GM12865 (cell line): Measurements from ENCODE around the gene TFR2.

Experiments
- DNase-seq: peaks from one replicate; pipeline ENCODE4 v3.0.0; 2010; ENCODE audit warnings: low read depth
- H3K4me3 ChIP-seq: 2 replicates; pipeline ENCODE4 v1.5.1; 2011; ENCODE audit warnings: mild to moderate bottlenecking, low read depth, low read length, control low read depth
- CTCF ChIP-seq: IDR thresholded peaks from 2 replicates; pipeline ENCODE4 v1.5.1; 2011; ENCODE audit warnings: low read length, control low read depth, low read depth, inconsistent platforms; ENCODE audit not compliant: insufficient read depth; ENCODE audit errors: missing control alignments

Gene TFR2

GRCh38 chr7:100588438-100588837, 52.9 kb downstream of the TFR2 start:
- H3K4me3 ChIP-seq, result no peak overlapping the region
- DNase-seq, result peak; percentile 46
- TF ChIP-seq CTCF, result peak; percentile 47

GRCh38 chr7:100586266-100587025, 54.9 kb downstream of the TFR2 start, which contains the start of gene FBXO24:
TSS of gene FBXO24 (plus strand) at chr7:100586328. CDS start at chr7:100586626, 298 bp downstream.
- TF ChIP-seq CTCF, result no peak
- peak within 1 kb of the TSS; percentile 93 for H3K4me3 ChIP-seq
- peak; percentile 100 for DNase-seq

DNA sequence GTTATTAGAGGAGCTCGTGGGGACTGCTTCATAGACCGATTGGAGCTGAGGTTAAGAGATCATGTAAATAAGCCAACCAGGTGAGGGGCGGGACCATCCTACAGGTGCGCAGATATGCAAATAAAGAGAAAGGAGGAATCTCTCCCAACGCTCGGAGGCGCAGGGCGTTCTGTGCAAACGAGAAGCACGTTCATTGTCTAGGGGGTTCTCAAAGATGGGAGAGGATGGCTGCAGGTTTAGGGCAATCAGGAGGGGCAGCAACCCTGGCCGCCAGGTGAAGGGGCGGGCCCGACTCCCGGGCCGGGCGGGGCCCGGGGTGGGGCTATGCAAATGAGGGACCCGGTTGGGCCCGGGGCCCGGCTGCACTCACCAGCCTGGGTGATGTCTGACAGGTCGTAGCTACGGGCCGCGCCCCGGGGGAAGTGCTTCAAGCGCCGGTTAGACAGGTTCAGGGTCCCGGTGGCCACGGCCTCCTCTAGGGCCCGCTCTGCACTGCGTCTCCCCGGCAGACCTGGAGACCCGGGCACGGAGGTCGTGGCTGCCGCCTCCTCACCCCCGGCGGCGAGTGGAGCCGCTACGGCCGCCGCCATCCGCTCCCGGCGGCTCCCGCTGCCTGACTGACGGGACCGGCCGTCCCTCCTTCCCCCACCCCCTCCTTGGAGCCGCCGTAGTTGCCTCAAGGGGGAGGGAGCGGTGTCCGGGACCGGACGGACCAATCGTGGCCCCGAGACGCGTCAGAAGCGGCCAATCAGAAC, 55.7 kb downstream of the TFR2 start, which contains the start of gene LRCH4:
LRCH4 (minus strand) TSS at position 619 of the 755 bp plus-strand sequence; CDS start at position 590, 29 bp downstream.
- no peak for TF ChIP-seq CTCF

GRCh38 chr7:100584683-100585510, 56.5 kb downstream of the TFR2 start:
- H3K4me3 ChIP-seq, result peak overlapping the region; percentile 93
- no peak for TF ChIP-seq CTCF
- DNase-seq, result no peak

More for the DNA sequence above, 55.7 kb downstream of the TFR2 start, which contains the start of gene LRCH4:
- peak within 1 kb of the TSS; percentile 93 for H3K4me3 ChIP-seq
- DNase-seq, result peak; percentile 65

GRCh38 chr7:100584054-100584682, 57.2 kb downstream of the TFR2 start:
- peak; percentile 20 for DNase-seq
- TF ChIP-seq CTCF, result no peak
- peak overlapping the region; percentile 93 for H3K4me3 ChIP-seq

DNA sequence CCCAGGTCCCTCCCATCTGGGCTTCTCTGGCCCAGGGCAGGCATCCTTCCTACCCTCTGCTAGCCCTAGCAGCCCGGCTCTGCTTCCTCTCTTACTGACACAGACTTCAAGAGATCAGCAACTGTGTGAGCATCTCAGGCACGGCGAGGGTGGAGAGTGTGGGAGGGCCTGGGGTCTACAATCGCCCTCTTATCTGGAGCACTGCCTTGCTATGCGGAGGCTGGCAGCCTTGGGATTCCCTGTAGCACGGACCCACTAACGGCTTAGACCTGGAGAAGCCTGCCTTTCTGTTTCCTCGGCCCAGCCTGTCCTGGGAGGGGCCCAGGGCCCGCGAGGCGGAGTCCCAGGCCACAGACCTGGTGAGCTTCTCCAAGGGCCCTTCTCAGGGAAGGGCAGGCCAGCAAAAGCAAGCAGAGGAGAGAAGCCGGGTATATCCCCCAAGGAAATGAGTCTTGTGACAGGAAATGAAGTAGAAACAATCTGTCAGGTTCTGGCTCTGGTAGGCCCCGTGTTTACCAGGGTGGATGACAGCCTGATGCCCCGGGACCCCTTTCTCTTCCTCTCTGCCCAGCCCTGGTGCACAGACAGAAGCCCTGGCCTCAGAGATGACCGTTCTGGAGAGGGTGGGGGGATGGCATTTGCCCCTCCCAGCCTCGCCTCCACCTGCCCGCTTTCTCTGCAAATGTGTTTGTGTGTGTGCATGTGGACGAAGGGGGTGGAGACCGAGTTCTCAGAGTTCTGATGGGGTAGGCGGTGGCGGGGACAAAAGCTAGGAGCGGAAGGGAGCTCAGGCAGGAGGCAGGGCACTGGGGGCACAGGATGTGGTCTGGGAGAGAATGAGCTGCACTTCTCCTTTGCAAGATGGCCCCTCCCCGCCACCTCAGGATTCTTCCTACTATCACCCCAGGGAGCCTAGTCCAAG, 58.0 kb downstream of the TFR2 start:
- no peak for TF ChIP-seq CTCF
- peak; percentile 81 for DNase-seq
- peak overlapping the region; percentile 93 for H3K4me3 ChIP-seq
